ENCODE measurements around the gene OR6J1. TPM values are rescaled to one million over a fixed set of nuclear protein-coding genes. Genes with fewer than 3 reads are reported as not detected.

The OR6J1 gene
- polyA plus RNA-seq (2012; rRNA removed) = not detected in 2 replicates
- not detected in 2 replicates for polyA plus RNA-seq (2012; cell fraction: cytosol; rRNA removed)
- polyA plus RNA-seq (2012; cell fraction: nucleus; rRNA removed) = not detected in 2 replicates

GRCh38 chr14:22644305-22644635, at the start of gene OR6J1:
Gene OR6J1 (minus strand): TSS chr14:22644352. CDS start chr14:22634811, 9,541 bp downstream.
- ChIA-PET POLR2A (no interaction called here), CTCF (interaction anchor here (0.8 to 1.3 kb wide), 3 partner anchors 8 to 77 kb away, joined by 3 to 5 read pairs (median 5); no protein-coding TSS in a partner anchor)
- Histone ChIP-seq H3K79me2 (ENCODE audit: insufficient read depth) (no peaks in the 10 kb centered on the region), H3K9me2 (no peaks in the 10 kb centered on the region), H3K9ac (no peak within 1 kb of the TSS), H3K36me3 (replicated peaks in 1 of 2; ENCODE audit: control insufficient read depth in 1 of 2, insufficient read depth in 2 of 2, low read length in 1 of 2) (no peaks in the 10 kb centered on the region), H3K27ac (ENCODE audit: low read depth in 2 of 2, low read length in 1 of 2) (no peak within 1 kb of the TSS), H4K20me1 (ENCODE audit: insufficient read depth) (no peaks in the 10 kb centered on the region), H3K4me2 (no peak within 1 kb of the TSS), H3K4me1 (ENCODE audit: control insufficient read depth in 1 of 2, insufficient read depth in 2 of 2, low read depth in 1 of 2, low read length in 1 of 2) (no peaks in the 10 kb centered on the region), H2AFZ (ENCODE audit: low read depth) (no peak within 1 kb of the TSS), H3K27me3 (ENCODE audit: insufficient read depth) (peaks cover 8% of the 10 kb centered on the region; the same call in 1 of the 2 replicates), H3K9me3 (no peaks in the 10 kb centered on the region), H3K4me3 (ENCODE audit: low read depth in 2 of 2, low read length in 1 of 2) (no peak within 1 kb of the TSS), H3F3A (replicated peaks; ENCODE audit: insufficient read depth) (no peaks in the 10 kb centered on the region)
- no peak for DNase-seq
- WGBS (ENCODE audit: low lambda C conversion rate) = 0% methylated on average over 1 of the region's 1 CpG
- no peak for TF ChIP-seq TCF12 (IDR thresholded peaks at IDR 0.05)

GRCh38 chr14:22692194-22692593, 48.0 kb upstream of the OR6J1 start:
- CTCF ChIA-PET = no interaction called here
- Histone ChIP-seq H3K4me2 (no peak overlapping the region), H3K36me3 (replicated peaks in 1 of 2; ENCODE audit: control insufficient read depth in 1 of 2, insufficient read depth in 2 of 2, low read length in 1 of 2) (no peaks in the 10 kb centered on the region)

More at GRCh38 chr14:22692194-22692593, 48.0 kb upstream of the OR6J1 start:
- H3K79me2 ChIP-seq (ENCODE audit: insufficient read depth) = no peaks in the 10 kb centered on the region
- H3K9me2 ChIP-seq = no peaks in the 10 kb centered on the region
- H2AFZ ChIP-seq (ENCODE audit: low read depth) = no peak overlapping the region
- no peaks in the 10 kb centered on the region for H4K20me1 ChIP-seq (ENCODE audit: insufficient read depth)
- POLR2A ChIA-PET = no interaction called here
- H3F3A ChIP-seq (replicated peaks; ENCODE audit: insufficient read depth) = no peaks in the 10 kb centered on the region
- no peak overlapping the region for H3K27ac ChIP-seq (ENCODE audit: low read depth in 2 of 2, low read length in 1 of 2)
- no peak for DNase-seq
- no peak overlapping the region for H3K4me3 ChIP-seq (ENCODE audit: low read depth in 2 of 2, low read length in 1 of 2)
- TF ChIP-seq RFX5 (IDR thresholded peaks at IDR 0.05; ENCODE audit: low read length) (no peak), CTCF (IDR thresholded peaks at IDR 0.05) (no peak), YY1 (IDR thresholded peaks at IDR 0.05; ENCODE audit: low read depth) (no peak), ELF1 (IDR thresholded peaks at IDR 0.05) (no peak), REST (IDR thresholded peaks at IDR 0.05; ENCODE audit: low read depth, low read length) (no peak), RCOR1 (IDR thresholded peaks at IDR 0.05; ENCODE audit: low read length) (no peak), ZBTB33 (IDR thresholded peaks at IDR 0.05; ENCODE audit: borderline replicate concordance, low read depth) (no peak), IRF3 (IDR thresholded peaks at IDR 0.05; ENCODE audit: low read depth, low read length) (no peak), MXI1 (IDR thresholded peaks at IDR 0.05; ENCODE audit: low read depth, low read length) (no peak), TEAD4 (IDR thresholded peaks at IDR 0.05; ENCODE audit: borderline replicate concordance, insufficient read depth) (no peak), MEF2A (IDR thresholded peaks at IDR 0.05; ENCODE audit: borderline replicate concordance, low read depth) (no peak), USF2 (IDR thresholded peaks at IDR 0.05; ENCODE audit: borderline replicate concordance, low read depth, low read length) (no peak), FOXM1 (IDR thresholded peaks at IDR 0.05; ENCODE audit: low read depth) (no peak), POLR2AphosphoS5 (IDR thresholded peaks at IDR 0.05; ENCODE audit: low read depth, low read length) (no peak), GABPA (IDR thresholded peaks at IDR 0.05; ENCODE audit: low read depth) (no peak), FOXJ3 (CRISPR knock-in tag; IDR thresholded peaks at IDR 0.05) (no peak), FOSL2 (IDR thresholded peaks at IDR 0.05; ENCODE audit: borderline replicate concordance, low read depth) (no peak)
- H3K27me3 ChIP-seq (ENCODE audit: insufficient read depth) = no peaks in the 10 kb centered on the region
- no peaks in the 10 kb centered on the region for H3K4me1 ChIP-seq (ENCODE audit: control insufficient read depth in 1 of 2, insufficient read depth in 2 of 2, low read depth in 1 of 2, low read length in 1 of 2)
- no peaks in the 10 kb centered on the region for H3K9me3 ChIP-seq
- H3K9ac ChIP-seq = no peak overlapping the region

Data from SK-N-SH (cell line).